IMR-90 (cell line): Measurements from ENCODE around the gene LETM1.

Experiments used
- BHLHE40 ChIP-seq: fragments of 150-350 bp; IDR thresholded peaks from 2 replicates; pipeline ENCODE4 v1.6.1; 2016; ENCODE audit warnings: mild to moderate bottlenecking, low read depth, low read length
- CTCF ChIP-seq: conservative IDR thresholded peaks from 2 replicates; pipeline ENCODE4 v1.5.1; 2012; ENCODE audit warnings: mild to moderate bottlenecking, low read depth, low read length, improper control_type of control experiment
- FOS ChIP-seq: fragments of 150-350 bp; IDR thresholded peaks from 2 replicates; pipeline ENCODE4 v1.6.1; 2016; ENCODE audit warnings: low read depth, low read length
- MAFK ChIP-seq: IDR thresholded peaks from 2 replicates; pipeline ENCODE4 v1.6.1; 2012; ENCODE audit warnings: low read depth, low read length, improper control_type of control experiment
- MAZ ChIP-seq: IDR thresholded peaks from 2 replicates; pipeline ENCODE4 v1.6.1; 2012; ENCODE audit warnings: low read depth, mild to moderate bottlenecking, low read length, improper control_type of control experiment, moderate library complexity, borderline replicate concordance
- POLR2A ChIP-seq: IDR thresholded peaks from 2 replicates; pipeline ENCODE4 v1.6.1; 2012; ENCODE audit warnings: mild to moderate bottlenecking, low read depth, low read length
- RAD21 ChIP-seq: IDR thresholded peaks from 2 replicates; pipeline ENCODE4 v1.6.1; 2012; ENCODE audit warnings: low read length, improper control_type of control experiment
- RCOR1 ChIP-seq: IDR thresholded peaks from 2 replicates; pipeline ENCODE4 v1.6.1; 2012; ENCODE audit warnings: mild to moderate bottlenecking, low read length, improper control_type of control experiment; ENCODE audit not compliant: insufficient replicate concordance
- RFX5 ChIP-seq: IDR thresholded peaks from 2 replicates; pipeline ENCODE4 v1.8.0; 2012; ENCODE audit warnings: low read depth, mild to moderate bottlenecking, low read length, moderate library complexity
- SMC3 ChIP-seq: fragments of 150-350 bp; IDR thresholded peaks from 2 replicates; pipeline ENCODE4 v1.6.1; 2016; ENCODE audit warnings: low read depth, mild to moderate bottlenecking, antibody characterized with exemption, low read length, moderate library complexity
- USF2 ChIP-seq: fragments of 150-350 bp; IDR thresholded peaks from 2 replicates; pipeline ENCODE4 v1.6.1; 2017; ENCODE audit warnings: mild to moderate bottlenecking, antibody characterized with exemption, low read length, low read depth

- no peak for TF ChIP-seq POLR2A
- no peak for TF ChIP-seq CTCF
- no peak for TF ChIP-seq RAD21
- TF ChIP-seq USF2: no peak
- TF ChIP-seq MAZ: no peak
- no peak for TF ChIP-seq FOS
- no peak for TF ChIP-seq RCOR1
- no peak for TF ChIP-seq MAFK
- no peak for TF ChIP-seq RFX5
- no peak for TF ChIP-seq BHLHE40
- TF ChIP-seq SMC3: no peak
These were observed 79.3 kb downstream of the LETM1 start for GRCh38 chr4:1776521-1777161.
